ENCODE results near the gene MPLKIP. TPM values are rescaled to one million over a fixed set of nuclear protein-coding genes. Genes with fewer than 3 reads are reported as not detected.

The MPLKIP gene
- total RNA-seq, 6 experiments from 2014 or later: 35.9 to 39.6 (median 39.0) TPM

DNA sequence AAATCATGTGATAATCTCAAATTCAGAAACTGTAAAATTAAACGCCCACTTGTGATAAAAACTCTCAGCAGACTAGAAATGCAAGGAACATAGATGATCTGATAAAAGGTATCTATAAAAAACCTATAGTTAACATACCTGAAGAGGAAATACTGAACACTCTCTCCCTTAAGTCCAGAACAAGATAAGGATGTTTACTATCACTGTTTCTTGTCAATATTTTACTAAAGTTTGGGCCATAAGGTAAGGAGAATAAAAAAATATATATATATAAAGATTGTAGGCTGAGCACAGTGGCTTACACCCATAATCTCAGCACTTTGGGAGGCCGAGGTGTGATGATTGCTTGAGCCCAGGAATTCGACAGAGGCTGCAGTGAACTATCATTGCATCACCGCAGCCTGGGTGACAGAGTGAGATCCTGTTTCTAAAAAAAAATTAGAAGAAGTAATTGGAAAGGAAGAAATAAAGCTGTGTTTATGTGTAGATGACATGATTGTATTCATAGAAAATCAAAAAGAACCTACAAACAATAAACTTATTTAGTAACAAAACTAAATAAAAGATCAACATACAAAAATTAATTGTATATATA, 28.4 kb downstream of the MPLKIP start:
- Mint-ChIP-seq H3K9me3 (no peaks in the 10 kb centered on the region), H3K4me3 (no peak overlapping the region)

GRCh38 chr7:40102897-40103296, 31.5 kb downstream of the MPLKIP start:
- no peaks in the 10 kb centered on the region for H3K4me1 Mint-ChIP-seq (ENCODE audit: low read depth)
- TF ChIP-seq, protein P1, sequence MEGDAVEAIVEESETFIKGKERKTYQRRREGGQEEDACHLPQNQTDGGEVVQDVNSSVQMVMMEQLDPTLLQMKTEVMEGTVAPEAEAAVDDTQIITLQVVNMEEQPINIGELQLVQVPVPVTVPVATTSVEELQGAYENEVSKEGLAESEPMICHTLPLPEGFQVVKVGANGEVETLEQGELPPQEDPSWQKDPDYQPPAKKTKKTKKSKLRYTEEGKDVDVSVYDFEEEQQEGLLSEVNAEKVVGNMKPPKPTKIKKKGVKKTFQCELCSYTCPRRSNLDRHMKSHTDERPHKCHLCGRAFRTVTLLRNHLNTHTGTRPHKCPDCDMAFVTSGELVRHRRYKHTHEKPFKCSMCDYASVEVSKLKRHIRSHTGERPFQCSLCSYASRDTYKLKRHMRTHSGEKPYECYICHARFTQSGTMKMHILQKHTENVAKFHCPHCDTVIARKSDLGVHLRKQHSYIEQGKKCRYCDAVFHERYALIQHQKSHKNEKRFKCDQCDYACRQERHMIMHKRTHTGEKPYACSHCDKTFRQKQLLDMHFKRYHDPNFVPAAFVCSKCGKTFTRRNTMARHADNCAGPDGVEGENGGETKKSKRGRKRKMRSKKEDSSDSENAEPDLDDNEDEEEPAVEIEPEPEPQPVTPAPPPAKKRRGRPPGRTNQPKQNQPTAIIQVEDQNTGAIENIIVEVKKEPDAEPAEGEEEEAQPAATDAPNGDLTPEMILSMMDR (IDR thresholded peaks at IDR 0.05): no peak
- H3K27ac Mint-ChIP-seq: no peak overlapping the region
- no peaks in the 10 kb centered on the region for H3K9me3 Mint-ChIP-seq
- no peak overlapping the region for H3K4me3 Mint-ChIP-seq
- no peak for DNase-seq
- H3K36me3 Mint-ChIP-seq (ENCODE audit: low read depth): no peaks in the 10 kb centered on the region
- no peaks in the 10 kb centered on the region for H3K27me3 Mint-ChIP-seq (ENCODE audit: insufficient read depth)

More for the DNA sequence above, 28.4 kb downstream of the MPLKIP start:
- Mint-ChIP-seq H3K27me3 (ENCODE audit: insufficient read depth) (no peaks in the 10 kb centered on the region), H3K36me3 (ENCODE audit: low read depth) (no peaks in the 10 kb centered on the region), H3K27ac (no peak overlapping the region), H3K4me1 (ENCODE audit: low read depth) (no peaks in the 10 kb centered on the region)
- DNase-seq: no peak
- TF ChIP-seq, protein P1 (IDR thresholded peaks at IDR 0.05): no peak

- Mint-ChIP-seq H3K27me3 (ENCODE audit: insufficient read depth) (no peaks in the 10 kb centered on the region), H3K4me1 (ENCODE audit: low read depth) (no peaks in the 10 kb centered on the region), H3K27ac (no peak overlapping the region)
Observed at GRCh38 chr7:40101201-40101600, 33.2 kb downstream of the MPLKIP start.

GRCh38 chr7:40099837-40100236, 34.6 kb downstream of the MPLKIP start:
- no peak for DNase-seq
- H3K36me3 Mint-ChIP-seq (ENCODE audit: low read depth): peaks cover 6% of the 10 kb centered on the region; the same call in 1 of the 2 replicates
- no peak overlapping the region for H3K4me3 Mint-ChIP-seq
- no peak overlapping the region for H3K27ac Mint-ChIP-seq
- H3K27me3 Mint-ChIP-seq (ENCODE audit: insufficient read depth): no peaks in the 10 kb centered on the region
- no peaks in the 10 kb centered on the region for H3K9me3 Mint-ChIP-seq
- TF ChIP-seq, protein P1 (IDR thresholded peaks at IDR 0.05): no peak
- no peaks in the 10 kb centered on the region for H3K4me1 Mint-ChIP-seq (ENCODE audit: low read depth)

More at GRCh38 chr7:40101201-40101600, 33.2 kb downstream of the MPLKIP start:
- no peaks in the 10 kb centered on the region for H3K9me3 Mint-ChIP-seq
- DNase-seq: no peak
- H3K4me3 Mint-ChIP-seq: no peak overlapping the region
- TF ChIP-seq, protein P1 (IDR thresholded peaks at IDR 0.05): no peak
- H3K36me3 Mint-ChIP-seq (ENCODE audit: low read depth): peaks cover under 1% of the 10 kb centered on the region; the same call in 1 of the 2 replicates

DNA sequence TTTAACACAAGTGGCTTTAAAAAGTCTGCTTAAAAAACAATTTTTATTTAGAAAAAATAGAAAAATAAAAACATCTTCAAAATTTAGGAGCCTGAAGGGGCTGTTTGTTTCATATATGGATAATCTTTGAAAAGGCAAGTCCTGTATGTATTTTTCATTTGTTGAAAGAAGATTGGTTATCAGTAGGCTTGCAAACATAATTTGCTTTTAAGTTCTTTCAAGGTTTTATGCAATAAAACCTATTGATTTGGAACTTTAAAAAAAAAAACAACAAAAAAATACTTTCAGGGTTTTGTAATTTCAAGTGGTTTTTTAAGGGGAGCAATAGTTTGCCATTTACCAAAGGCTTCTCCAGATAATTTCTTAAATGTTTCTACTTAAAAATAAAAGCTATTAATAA, 35.6 kb downstream of the MPLKIP start:
- no peaks in the 10 kb centered on the region for H3K9me3 Mint-ChIP-seq
- H3K4me1 Mint-ChIP-seq (ENCODE audit: low read depth): no peaks in the 10 kb centered on the region
- H3K27me3 Mint-ChIP-seq (ENCODE audit: insufficient read depth): no peaks in the 10 kb centered on the region
- peaks cover 14% of the 10 kb centered on the region; the same call in 1 of the 2 replicates for H3K36me3 Mint-ChIP-seq (ENCODE audit: low read depth)
- H3K4me3 Mint-ChIP-seq: no peak overlapping the region
- H3K27ac Mint-ChIP-seq: no peak overlapping the region
- TF ChIP-seq, protein P1 (IDR thresholded peaks at IDR 0.05): no peak
- DNase-seq: no peak
